Heart left ventricle (tissue), 13 donors: ENCODE measurements around the gene PDZK1.

Experiments
- CTCF ChIP-seq, 12 donors: fragments of 200-600 bp; sonication (generic) in 4 of 12; IDR thresholded peaks; one replicate each; pipeline versions ENCODE4 v1.5.0 to v1.8.0; 2018 to 2022; ENCODE audit warnings: antibody characterized with exemption in 12 of 12, mild to moderate bottlenecking in 5 of 12
- POLR2A ChIP-seq, 2 donors: fragments of 450-650 bp; IDR thresholded peaks; one replicate each; pipeline ENCODE4 v1.6.1; 2017; ENCODE audit warnings: antibody characterized with exemption in 2 of 2, mild to moderate bottlenecking in 2 of 2, moderate library complexity in 2 of 2
- donor health status: ischemic (EF 13 %, LVEDD 7.1; RV severe dilation, severe dysfunction).
- donor health status: DM: no; HTN: yes; CAD: no.
- donor health status: DM: no; HTN: no; CAD: no.
- donor health status: ischemic (EF 25% LVEDD 6.9; RV normal size, moderate dysfunction).
- donor health status: ischemic (EF 25% LVEDD 5.7; RV mildly dilated, moderate dysfunction).
- donor health status: ischemic (EF 35%, LVEDD 5.7; RV mildly dilated, moderate dysfunction).
- donor health status: nonischemic (EF 11% LVEDD 7.7; RV severe dilation, severe dysfunction).
- donor health status: DM: yes; HTN: yes; CAD: no.
- donor health status: PGD.
- donor health status: ischemic (EF 29% LVEDD 5.4; RV normal size, mild dysfunction).
- donor health status: nonischemic (EF 23%, LVEDD 6.1; RV moderate dilation, normal function).

- TF ChIP-seq CTCF (IDR thresholded peaks at IDR 0.05) (no peak), POLR2A (IDR thresholded peaks at IDR 0.05) (no peak)
Measured at GRCh38 chr1:145705622-145706021, 1.5 kb downstream of the PDZK1 start.
